ENCODE results near the gene SELENOF. TPM values are rescaled to one million over a fixed set of nuclear protein-coding genes. Genes with fewer than 3 reads are reported as not detected.

Gene SELENOF
- total RNA-seq, 1 experiment from 2014 or later = 175 TPM

- Histone ChIP-seq H4K20me1 (ENCODE audit: insufficient read depth) (no peaks in the 10 kb centered on the region), H3K27me3 (ENCODE audit: insufficient read depth, low read length) (no peaks in the 10 kb centered on the region), H3K4me3 (replicated peaks in 1 of 2; ENCODE audit: low read depth in 1 of 2, low read length in 2 of 2) (no peak overlapping the region), H2AFZ (ENCODE audit: low read depth, low read length, poor library complexity, severe bottlenecking) (no peak overlapping the region), H3K79me2 (ENCODE audit: insufficient read depth, low read length) (peaks cover 20% of the 10 kb centered on the region), H3K9me2 (ENCODE audit: insufficient read depth) (no peaks in the 10 kb centered on the region), H3K4me1 (ENCODE audit: control insufficient read depth in 1 of 2, insufficient read depth in 2 of 2, low read length in 2 of 2) (no peaks in the 10 kb centered on the region), H3K27ac (ENCODE audit: low read depth, low read length) (no peak overlapping the region), H3K9me3 (ENCODE audit: control insufficient read depth in 1 of 2, insufficient read depth in 1 of 2, low read depth in 1 of 2, low read length in 2 of 2) (no peaks in the 10 kb centered on the region), H3K4me2 (ENCODE audit: low read length) (no peak overlapping the region), H3K9ac (ENCODE audit: low read length) (no peak overlapping the region), H3K36me3 (ENCODE audit: control insufficient read depth in 1 of 2, insufficient read depth in 2 of 2, low read length in 2 of 2) (no peaks in the 10 kb centered on the region)
- ATAC-seq (no peak), DNase-seq (ENCODE audit: low read depth, low spot score) (no peak)
- RAD21 ChIA-PET (ENCODE audit: low non-redundant PET in 1 of 2, low total read pairs in 2 of 2, uncharacterized antibody in 2 of 2, unreplicated experiment in 2 of 2) = no interaction called here
- TF ChIP-seq SRF (IDR thresholded peaks at IDR 0.05; ENCODE audit: low read depth) (no peak), JUND (IDR thresholded peaks at IDR 0.05) (no peak), YY1 (IDR thresholded peaks at IDR 0.05; ENCODE audit: extremely low read depth, insufficient replicate concordance, low read depth, low read length) (no peak), FOSL1 (IDR thresholded peaks at IDR 0.05; ENCODE audit: low read depth) (no peak), SIN3A (IDR thresholded peaks at IDR 0.05; ENCODE audit: low read depth) (no peak), EZH2phosphoT487 (IDR thresholded peaks at IDR 0.05; ENCODE audit: borderline replicate concordance) (no peak), ZFX (IDR thresholded peaks at IDR 0.05) (no peak), POLR2A (IDR thresholded peaks at IDR 0.05; ENCODE audit: borderline replicate concordance, extremely low read depth, insufficient read depth, insufficient read length) (no peak), EZH2 (IDR thresholded peaks at IDR 0.05) (no peak), EGR1 (IDR thresholded peaks at IDR 0.05; ENCODE audit: low read depth) (no peak), RAD21 (IDR thresholded peaks at IDR 0.05; ENCODE audit: low read depth) (no peak)
- TF ChIP-seq, protein P1, sequence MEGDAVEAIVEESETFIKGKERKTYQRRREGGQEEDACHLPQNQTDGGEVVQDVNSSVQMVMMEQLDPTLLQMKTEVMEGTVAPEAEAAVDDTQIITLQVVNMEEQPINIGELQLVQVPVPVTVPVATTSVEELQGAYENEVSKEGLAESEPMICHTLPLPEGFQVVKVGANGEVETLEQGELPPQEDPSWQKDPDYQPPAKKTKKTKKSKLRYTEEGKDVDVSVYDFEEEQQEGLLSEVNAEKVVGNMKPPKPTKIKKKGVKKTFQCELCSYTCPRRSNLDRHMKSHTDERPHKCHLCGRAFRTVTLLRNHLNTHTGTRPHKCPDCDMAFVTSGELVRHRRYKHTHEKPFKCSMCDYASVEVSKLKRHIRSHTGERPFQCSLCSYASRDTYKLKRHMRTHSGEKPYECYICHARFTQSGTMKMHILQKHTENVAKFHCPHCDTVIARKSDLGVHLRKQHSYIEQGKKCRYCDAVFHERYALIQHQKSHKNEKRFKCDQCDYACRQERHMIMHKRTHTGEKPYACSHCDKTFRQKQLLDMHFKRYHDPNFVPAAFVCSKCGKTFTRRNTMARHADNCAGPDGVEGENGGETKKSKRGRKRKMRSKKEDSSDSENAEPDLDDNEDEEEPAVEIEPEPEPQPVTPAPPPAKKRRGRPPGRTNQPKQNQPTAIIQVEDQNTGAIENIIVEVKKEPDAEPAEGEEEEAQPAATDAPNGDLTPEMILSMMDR (IDR thresholded peaks at IDR 0.05 in 2 of 3, conservative IDR thresholded peaks at IDR 0.05 in 1 of 3; ENCODE audit: borderline replicate concordance in 1 of 3, insufficient read depth in 1 of 3, low read depth in 2 of 3, low read length in 2 of 3) = no peak
- intact Hi-C loops (cut with micrococcal nuclease) = no loop called here
- CTCF ChIA-PET = no interaction called here
- BruUV-seq (replicated peaks) = no TSS peak
- POLR2A ChIA-PET = no interaction called here
Observed at GRCh38 chr1:86948212-86948611, 34.3 kb upstream of the SELENOF start.
